B cell (primary cell): ENCODE data around the gene STX4. TPM values are rescaled to one million over a fixed set of nuclear protein-coding genes. Genes with fewer than 3 reads are reported as not detected.

Experiments used
- ATAC-seq: fragments of 200-7000 bp; cut with Tn5 transposase; one replicate; pipeline ENCODE4 v1.10.0; 2021; ENCODE audit warnings: low read depth, mild to moderate bottlenecking, moderate number of reproducible peaks, moderate library complexity
- CTCF ChIA-PET: fragments of 350-600 bp; sonication (Branson Sonifier 250); formaldehyde crosslinking; loops from one replicate; lab custom pipeline; 2021; ENCODE audit warnings: antibody characterized with exemption, inconsistent platforms; lab: Charles Lee
- POLR2A ChIA-PET: fragments of 350-600 bp; sonication (Branson Sonifier 250); formaldehyde crosslinking; loops from one replicate; lab custom pipeline; 2021; ENCODE audit warnings: antibody characterized with exemption; lab: Charles Lee
- DNase-seq: peaks from one replicate; pipeline ENCODE4 v3.0.0; 2013
- H2AFZ ChIP-seq: 2 replicates; pipeline ENCODE4 v1.6.1; 2012; ENCODE audit warnings: mild to moderate bottlenecking, low read depth, low read length; ENCODE audit not compliant: insufficient read depth, poor library complexity, severe bottlenecking
- H3K27ac ChIP-seq, 2 donors: 1 replicate in 1 of 2; 2 replicates in 1 of 2; pipeline ENCODE4 v1.5.1; 2012 to 2013; ENCODE audit warnings: low read length in 2 of 2, mild to moderate bottlenecking in 2 of 2, moderate library complexity in 1 of 2
- H3K27me3 ChIP-seq, 4 experiments: fragments of 200-600 bp in 1 of 4; sonication (generic) in 1 of 4; replicated peaks in 1 of 4; 1 replicate in 2 of 4; 2 replicates in 2 of 4; pipeline versions ENCODE4 v1.6.1 to v1.7.0; 2013 to 2016; ENCODE audit warnings: low read length in 3 of 4, mild to moderate bottlenecking in 2 of 4, mixed read lengths in 1 of 4, moderate library complexity in 1 of 4; ENCODE audit not compliant: insufficient read depth in 4 of 4, control insufficient read depth in 3 of 4; ENCODE audit errors: control extremely low read depth in 1 of 4
- H3K36me3 ChIP-seq, 2 experiments: replicated peaks in 1 of 2; 1 replicate in 1 of 2; 2 replicates in 1 of 2; pipeline versions ENCODE4 v1.6.1 to v1.7.1; 2013; ENCODE audit warnings: low read length in 1 of 2; ENCODE audit not compliant: insufficient read depth in 2 of 2, control insufficient read depth in 1 of 2; ENCODE audit errors: control extremely low read depth in 1 of 2, extremely low read depth in 1 of 2
- H3K4me1 ChIP-seq, 2 donors: fragments of 200-600 bp in 1 of 2; sonication (generic) in 1 of 2; 1 replicate in 1 of 2; 2 replicates in 1 of 2; pipeline versions ENCODE4 v1.5.1 to v1.6.1; 2013 to 2017; ENCODE audit warnings: low read length in 2 of 2; ENCODE audit not compliant: control insufficient read depth in 2 of 2, insufficient read depth in 2 of 2
- H3K4me2 ChIP-seq: replicated peaks from 2 replicates; pipeline ENCODE3; 2012; ENCODE audit warnings: mild to moderate bottlenecking, low read depth, low read length; ENCODE audit not compliant: poor library complexity, severe bottlenecking
- H3K4me3 ChIP-seq, 5 experiments: fragments of 200-600 bp in 1 of 5; sonication (generic) in 1 of 5; 1 replicate in 3 of 5; 2 replicates in 2 of 5; pipeline versions ENCODE4 v1.5.1 to v1.7.0; 2011 to 2016; ENCODE audit warnings: low read length in 4 of 5, mild to moderate bottlenecking in 4 of 5, low read depth in 2 of 5, control low read depth in 1 of 5, moderate library complexity in 1 of 5; ENCODE audit not compliant: insufficient read depth in 1 of 5; ENCODE audit errors: control extremely low read depth in 1 of 5, extremely low read depth in 1 of 5
- H3K79me2 ChIP-seq: fragments of 200-600 bp; sonication (generic); one replicate; pipeline ENCODE4 v1.6.0; 2016; ENCODE audit warnings: low read length; ENCODE audit not compliant: control insufficient read depth, insufficient read depth
- H3K9ac ChIP-seq: fragments of 200-600 bp; sonication (generic); 2 replicates; pipeline ENCODE4 v1.6.1; 2017; ENCODE audit warnings: mild to moderate bottlenecking, low read length, moderate library complexity
- H3K9me3 ChIP-seq, 3 donors: one replicate each; pipeline versions ENCODE4 v1.6.1 to v1.7.1; 2013; ENCODE audit warnings: low read length in 2 of 3; ENCODE audit not compliant: control insufficient read depth in 2 of 3, insufficient read depth in 1 of 3; ENCODE audit errors: control extremely low read depth in 1 of 3
- H4K20me1 ChIP-seq: 2 replicates; pipeline ENCODE4 v1.6.0; 2012; ENCODE audit warnings: mild to moderate bottlenecking, low read length; ENCODE audit not compliant: insufficient read depth, control insufficient read depth, poor library complexity, severe bottlenecking
- H3K27ac Mint-ChIP-seq: one replicate; pipeline ENCODE4 v1.8.0; 2021; ENCODE audit warnings: mixed read lengths
- H3K27me3 Mint-ChIP-seq: one replicate; pipeline ENCODE4 v1.8.0; 2021; ENCODE audit warnings: mixed read lengths
- H3K4me1 Mint-ChIP-seq: one replicate; pipeline ENCODE4 v1.8.0; 2021; ENCODE audit warnings: mixed read lengths
- H3K4me3 Mint-ChIP-seq: one replicate; pipeline ENCODE4 v1.8.0; 2021; ENCODE audit warnings: mixed read lengths
- H3K9me3 Mint-ChIP-seq: one replicate; pipeline ENCODE4 v1.8.0; 2022; ENCODE audit warnings: mixed read lengths; ENCODE audit not compliant: insufficient read depth
- CTCF ChIP-seq: fragments of 200-600 bp; IDR thresholded peaks from one replicate; pipeline ENCODE4 v1.8.0; 2022; ENCODE audit warnings: antibody characterized with exemption, mild to moderate bottlenecking
- EZH2 ChIP-seq: IDR thresholded peaks from 2 replicates; pipeline ENCODE4 v1.6.1; 2012; ENCODE audit warnings: borderline replicate concordance, low read depth, mild to moderate bottlenecking, moderate library complexity, low read length; ENCODE audit not compliant: insufficient read depth, poor library complexity, severe bottlenecking
- WGBS: methylation state at CpG from one replicate; pipeline ENCODE4 v1.1.5; 2013; ENCODE audit warnings: missing lambda C conversion rate; ENCODE audit not compliant: insufficient coverage; 5-methylcytosine and 5-hydroxymethylcytosine counted together
- intact Hi-C: fragments of 100-400 bp; cut with micrococcal nuclease; formaldehyde crosslinking; loops from one replicate; pipeline ENCODE4 v1.10.0; 2022
- polyA plus RNA-seq: library from polyadenylated mRNA; depleted of rRNA; stranded (reverse); fragments of >200 nt; gene quantifications from 2 replicates; pipeline ENCODE4 v1.2.3, GENCODE V29; 2012
- total RNA-seq, 2 donors: library from RNA; stranded (reverse); fragments of 120-200 nt in 1 of 2; gene quantifications; 1 replicate in 1 of 2; 2 replicates in 1 of 2; pipeline versions ENCODE4 v1.2.3 to v1.2.4, GENCODE V29; 2013 to 2022

Gene STX4
- total and polyA plus RNA-seq, 2 donors (not counting 1 experiment from before 2014, with no cell fraction given) = 120 to 133 TPM

- peaks cover 0 to 31% of the 10 kb centered on the region in 2 experiments for H3K36me3 ChIP-seq
- H2AFZ ChIP-seq = peak overlapping the region; percentile 94
- ChIA-PET CTCF (interaction anchor here (0.8 to 1.4 kb wide), 5 partner anchors 23 to 308 kb away, joined by 3 to 5 read pairs (median 3); partner anchors contain the start of gene STX4), POLR2A (interaction anchor here (1.0 to 2.4 kb wide), 8 partner anchors 9 to 799 kb away, joined by 3 to 28 read pairs (median 12); partner anchors contain the start of genes ARMC5, FUS, KAT8 and STX4)
- H3K4me3 ChIP-seq = peak overlapping the region; percentile 73 to 99 (median 91)
- intact Hi-C loops = loop anchor here (1.0 to 5.0 kb wide), 9 partner anchors 20 to 1112 kb away; partner anchors contain the start of genes ARMC5, BCKDK, FBXL19 and KAT8
- peak overlapping the region; percentile 96 for H3K27ac Mint-ChIP-seq
- no peaks in the 10 kb centered on the region for H3K27me3 ChIP-seq
- H3K9me3 Mint-ChIP-seq = no peaks in the 10 kb centered on the region
- H3K4me1 ChIP-seq = peaks cover 20 to 25% of the 10 kb centered on the region in 2 donors
- TF ChIP-seq EZH2 (no peak), CTCF (no peak)
- H3K4me3 Mint-ChIP-seq = peak overlapping the region; percentile 95
- peaks cover 39% of the 10 kb centered on the region for H3K4me1 Mint-ChIP-seq
- H3K9me3 ChIP-seq = peaks cover 0 to 3% (median 0%) of the 10 kb centered on the region in 3 donors
- H3K27ac ChIP-seq = peak overlapping the region; percentile 75 to 89
- peak overlapping the region; percentile 89 for H3K9ac ChIP-seq
- WGBS = 3% methylated on average over 6 of the region's 7 CpGs
- ATAC-seq = no peak
- peaks cover 62% of the 10 kb centered on the region for H3K79me2 ChIP-seq
- peak overlapping the region; percentile 78 for H3K4me2 ChIP-seq
- no peaks in the 10 kb centered on the region for H3K27me3 Mint-ChIP-seq
- H4K20me1 ChIP-seq = peaks cover 32% of the 10 kb centered on the region
- peak; percentile 19 for DNase-seq
These were observed 41.4 kb downstream of the STX4 start for GRCh38 chr16:31074814-31075183.

- CTCF ChIA-PET = interaction anchor here (1.0 kb wide), 1 partner anchor 91 kb away, joined by 3 read pairs; the partner anchor contains the start of gene HSD3B7
- H3K79me2 ChIP-seq = peaks cover 76% of the 10 kb centered on the region
- ATAC-seq (no peak), DNase-seq (no peak)
- H4K20me1 ChIP-seq = peaks cover 48% of the 10 kb centered on the region
- WGBS = 93% methylated on average over 16 of the region's 16 CpGs
- peaks cover 0 to 3% (median 0%) of the 10 kb centered on the region in 3 donors for H3K9me3 ChIP-seq
- no peak overlapping the region for H3K9ac ChIP-seq
- H3K27me3 ChIP-seq = no peaks in the 10 kb centered on the region
- no peak for TF ChIP-seq CTCF
- Mint-ChIP-seq H3K4me3 (peak overlapping the region; percentile 29), H3K27me3 (no peaks in the 10 kb centered on the region), H3K27ac (no peak overlapping the region), H3K9me3 (no peaks in the 10 kb centered on the region), H3K4me1 (peaks cover 43% of the 10 kb centered on the region)
- peaks cover 0 to 46% of the 10 kb centered on the region in 2 experiments for H3K36me3 ChIP-seq
- peaks cover 20 to 25% of the 10 kb centered on the region in 2 donors for H3K4me1 ChIP-seq
- H3K27ac ChIP-seq = no peak overlapping the region
- intact Hi-C loops = no loop called here
- H3K4me2 ChIP-seq = no peak overlapping the region
- no peak overlapping the region for H3K4me3 ChIP-seq
- POLR2A ChIA-PET = no interaction called here
- no peak overlapping the region for H2AFZ ChIP-seq
These were observed 43.0 kb downstream of the STX4 start for GRCh38 chr16:31076319-31076718.
